Right lobe of liver (tissue), 4 donors: ENCODE data around the gene KIF4A.

Experiments used
- CTCF ChIP-seq, 4 donors: fragments of 200-600 bp in 3 of 4; fragments of 450-650 bp in 1 of 4; IDR thresholded peaks; one replicate each; pipeline versions ENCODE4 v1.5.1 to v1.8.0; 2016 to 2022; ENCODE audit warnings: antibody characterized with exemption in 4 of 4, mild to moderate bottlenecking in 2 of 4
- POLR2A ChIP-seq: fragments of 450-650 bp; IDR thresholded peaks from one replicate; pipeline ENCODE4 v1.6.1; 2017; ENCODE audit warnings: antibody characterized with exemption, mild to moderate bottlenecking
- donor health status: DM: no; HTN: no; CAD: no.
- donor health status: DM: no; HTN: no; CAD: no.
- donor health status: DM: no; HTN: yes; CAD: no.

DNA sequence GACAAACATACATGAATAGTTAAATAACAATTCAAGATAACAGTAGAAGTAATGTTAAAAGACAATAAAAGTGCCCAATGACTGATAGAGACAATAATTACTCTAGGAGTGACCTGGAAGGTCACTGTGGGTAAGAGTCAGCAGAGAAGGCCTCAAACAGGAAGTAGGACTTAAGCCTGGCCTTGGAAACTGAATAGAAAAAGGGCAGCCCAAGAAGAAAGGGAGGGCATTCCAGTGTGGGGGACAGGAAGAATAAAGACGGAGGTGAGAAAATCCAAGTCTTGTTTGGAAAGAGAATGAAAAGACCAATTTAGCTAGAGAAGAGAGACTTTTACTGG, 35.9 kb upstream of the KIF4A start:
- no peak for TF ChIP-seq CTCF (IDR thresholded peaks at IDR 0.05)
- no peak for TF ChIP-seq POLR2A
